ENCODE data around the gene CHKA. TPM values are rescaled to one million over a fixed set of nuclear protein-coding genes. Genes with fewer than 3 reads are reported as not detected.

Gene CHKA
- total RNA-seq: 10 to 100 TPM; 15.8 to 16.7 TPM

DNA sequence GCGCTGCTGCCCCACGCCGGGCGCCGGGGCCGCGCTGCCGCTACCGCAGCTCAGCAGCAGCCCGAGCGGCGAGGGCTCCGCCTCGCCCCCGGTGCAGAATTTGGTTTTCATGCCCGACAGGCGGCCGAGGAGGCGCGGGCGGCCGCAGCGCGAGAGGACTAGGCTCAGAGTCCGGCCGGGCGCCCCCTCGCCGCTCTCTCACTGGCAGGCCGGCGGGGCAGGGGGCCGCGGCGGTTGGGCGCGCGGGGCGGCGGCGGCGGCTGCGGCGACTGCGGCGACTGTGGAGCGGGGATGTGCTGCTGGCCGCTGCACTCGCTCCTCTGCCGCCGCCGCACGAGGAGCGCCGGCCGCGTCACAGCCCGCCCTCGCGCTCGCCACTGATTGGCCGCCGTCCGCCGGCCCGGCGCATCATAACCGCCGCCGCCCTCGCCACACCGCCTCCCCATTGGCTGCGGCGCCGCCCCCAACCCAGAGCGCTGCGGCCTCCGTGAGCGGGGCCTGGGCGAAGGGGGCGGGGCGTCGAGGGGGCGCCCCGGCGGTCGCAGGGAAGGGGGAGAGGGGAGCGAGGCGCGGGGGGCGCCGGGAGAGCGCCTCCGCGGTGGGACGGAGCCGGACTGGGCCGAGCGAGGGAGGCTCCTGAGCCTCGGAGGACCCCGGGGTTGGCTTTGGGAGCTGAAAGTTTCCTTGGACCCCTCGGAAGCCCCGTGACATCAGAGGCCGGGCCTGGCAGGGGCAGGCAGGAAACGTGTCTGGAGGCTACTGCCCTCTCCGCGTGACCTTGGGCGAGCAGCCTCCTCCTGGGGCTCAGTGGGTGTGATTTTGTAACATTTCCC lies at the start of gene CHKA:
TSS of gene CHKA (minus strand) at position 322 of the 833 bp plus-strand sequence. CDS start at position 111, 211 bp downstream.
- H3K4me1 Mint-ChIP-seq (ENCODE audit: low read depth): peaks cover 26% of the 10 kb centered on the region
- peak; percentile 91 for DNase-seq
- H3K36me3 Mint-ChIP-seq (ENCODE audit: low read depth): peaks cover 10% of the 10 kb centered on the region
- no peaks in the 10 kb centered on the region for H3K27me3 Mint-ChIP-seq
- ChIA-PET CTCF (no interaction called here), POLR2A (interaction anchor here (0.6 to 1.6 kb wide), 2 partner anchors 18 to 21 kb away, joined by 3 to 5 read pairs; no protein-coding TSS in a partner anchor)
- ATAC-seq: peak; percentile 94
- peak within 1 kb of the TSS; percentile 82 for H3K4me3 Mint-ChIP-seq
- TF ChIP-seq, protein P1, sequence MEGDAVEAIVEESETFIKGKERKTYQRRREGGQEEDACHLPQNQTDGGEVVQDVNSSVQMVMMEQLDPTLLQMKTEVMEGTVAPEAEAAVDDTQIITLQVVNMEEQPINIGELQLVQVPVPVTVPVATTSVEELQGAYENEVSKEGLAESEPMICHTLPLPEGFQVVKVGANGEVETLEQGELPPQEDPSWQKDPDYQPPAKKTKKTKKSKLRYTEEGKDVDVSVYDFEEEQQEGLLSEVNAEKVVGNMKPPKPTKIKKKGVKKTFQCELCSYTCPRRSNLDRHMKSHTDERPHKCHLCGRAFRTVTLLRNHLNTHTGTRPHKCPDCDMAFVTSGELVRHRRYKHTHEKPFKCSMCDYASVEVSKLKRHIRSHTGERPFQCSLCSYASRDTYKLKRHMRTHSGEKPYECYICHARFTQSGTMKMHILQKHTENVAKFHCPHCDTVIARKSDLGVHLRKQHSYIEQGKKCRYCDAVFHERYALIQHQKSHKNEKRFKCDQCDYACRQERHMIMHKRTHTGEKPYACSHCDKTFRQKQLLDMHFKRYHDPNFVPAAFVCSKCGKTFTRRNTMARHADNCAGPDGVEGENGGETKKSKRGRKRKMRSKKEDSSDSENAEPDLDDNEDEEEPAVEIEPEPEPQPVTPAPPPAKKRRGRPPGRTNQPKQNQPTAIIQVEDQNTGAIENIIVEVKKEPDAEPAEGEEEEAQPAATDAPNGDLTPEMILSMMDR (IDR thresholded peaks at IDR 0.05): no peak
- peak within 1 kb of the TSS; percentile 92 for H3K27ac Mint-ChIP-seq
- intact Hi-C loops (cut with micrococcal nuclease): no loop called here
- no peaks in the 10 kb centered on the region for H3K9me3 Mint-ChIP-seq

DNA sequence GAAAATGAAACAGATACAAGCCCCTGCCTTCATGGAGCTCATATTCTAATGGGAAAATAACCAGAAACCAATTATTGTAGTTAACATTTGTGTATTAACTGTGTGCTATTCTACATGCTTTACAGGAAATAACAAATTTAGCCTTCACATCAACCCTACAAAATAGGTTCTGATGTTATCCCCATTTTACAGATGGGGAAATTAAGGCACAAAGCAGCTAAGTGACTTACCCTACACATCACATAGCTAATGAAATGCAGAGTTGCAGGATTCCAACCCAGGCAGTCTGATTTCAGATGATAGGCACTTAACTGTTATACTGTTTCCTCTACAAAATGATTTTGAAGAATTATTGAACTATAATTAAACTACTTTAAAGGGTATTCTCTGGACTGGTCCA lies 48.3 kb upstream of the CHKA start:
- Mint-ChIP-seq H3K9me3 (no peaks in the 10 kb centered on the region), H3K4me3 (no peak overlapping the region), H3K27ac (no peak overlapping the region), H3K36me3 (ENCODE audit: low read depth) (peaks cover 21% of the 10 kb centered on the region), H3K4me1 (ENCODE audit: low read depth) (no peaks in the 10 kb centered on the region), H3K27me3 (no peaks in the 10 kb centered on the region)
- ATAC-seq (no peak), DNase-seq (no peak)
- intact Hi-C loops (cut with micrococcal nuclease): no loop called here
- POLR2A ChIA-PET: no interaction called here
- TF ChIP-seq, protein P1 (IDR thresholded peaks at IDR 0.05): no peak
- CTCF ChIA-PET: interaction anchor here (1.4 kb wide), 1 partner anchor 13 kb away, joined by 3 read pairs; no protein-coding TSS in a partner anchor

DNA sequence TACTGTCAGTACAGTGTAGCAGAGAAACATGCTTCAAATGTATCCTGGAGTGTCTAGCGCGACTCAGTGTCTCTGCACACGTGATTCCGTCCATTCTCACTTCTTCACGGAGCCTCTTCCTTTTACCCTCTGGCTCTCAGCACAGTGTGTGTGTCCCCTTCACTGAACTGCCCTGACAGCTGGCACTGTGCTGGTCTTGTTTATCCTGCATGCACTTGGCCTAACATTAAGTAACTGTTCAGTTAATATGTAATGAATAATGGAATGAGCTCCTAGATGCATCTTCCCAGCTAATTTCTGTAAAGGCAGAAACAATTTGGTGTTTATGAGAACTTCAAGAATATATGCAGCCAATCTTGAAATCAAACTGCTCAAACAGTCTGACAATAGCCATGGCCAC lies 47.5 kb upstream of the CHKA start:
- H3K4me1 Mint-ChIP-seq (ENCODE audit: low read depth): peaks cover 2% of the 10 kb centered on the region
- no peak overlapping the region for H3K4me3 Mint-ChIP-seq
- peaks cover 19% of the 10 kb centered on the region for H3K36me3 Mint-ChIP-seq (ENCODE audit: low read depth)
- ChIA-PET POLR2A (no interaction called here), CTCF (interaction anchor here (1.4 kb wide), 1 partner anchor 12 kb away, joined by 3 read pairs; no protein-coding TSS in a partner anchor)
- TF ChIP-seq, protein P1 (IDR thresholded peaks at IDR 0.05): no peak
- DNase-seq (no peak), ATAC-seq (no peak)
- no peaks in the 10 kb centered on the region for H3K27me3 Mint-ChIP-seq
- no peaks in the 10 kb centered on the region for H3K9me3 Mint-ChIP-seq
- intact Hi-C loops (cut with micrococcal nuclease): no loop called here
- no peak overlapping the region for H3K27ac Mint-ChIP-seq

DNA sequence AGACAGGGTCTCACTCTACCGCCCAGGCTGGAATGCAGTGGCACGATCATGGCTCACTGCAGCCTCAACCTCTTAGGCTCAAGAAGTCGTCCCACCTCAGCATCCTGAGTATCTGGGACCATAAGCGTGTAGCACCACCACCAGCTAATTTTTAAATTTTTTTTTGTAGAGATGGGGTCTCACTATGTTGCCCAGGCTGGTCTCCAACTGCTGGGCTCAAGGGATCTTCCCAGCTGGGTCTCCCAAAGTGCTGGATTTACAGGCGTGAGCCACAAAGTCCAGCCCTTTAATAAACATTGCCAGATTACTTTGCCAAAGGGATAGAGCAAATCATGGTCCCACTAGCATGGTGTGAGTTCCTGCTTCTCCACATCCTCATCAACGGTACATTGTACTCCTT lies 46.3 kb upstream of the CHKA start:
- Mint-ChIP-seq H3K9me3 (no peaks in the 10 kb centered on the region), H3K4me1 (ENCODE audit: low read depth) (peaks cover 2% of the 10 kb centered on the region), H3K36me3 (ENCODE audit: low read depth) (peaks cover 19% of the 10 kb centered on the region), H3K27ac (no peak overlapping the region), H3K27me3 (no peaks in the 10 kb centered on the region), H3K4me3 (no peak overlapping the region)
- CTCF ChIA-PET: no interaction called here
- no peak for ATAC-seq
- TF ChIP-seq, protein P1 (IDR thresholded peaks at IDR 0.05): no peak
- POLR2A ChIA-PET: no interaction called here
- no peak for DNase-seq
- intact Hi-C loops (cut with micrococcal nuclease): no loop called here

DNA sequence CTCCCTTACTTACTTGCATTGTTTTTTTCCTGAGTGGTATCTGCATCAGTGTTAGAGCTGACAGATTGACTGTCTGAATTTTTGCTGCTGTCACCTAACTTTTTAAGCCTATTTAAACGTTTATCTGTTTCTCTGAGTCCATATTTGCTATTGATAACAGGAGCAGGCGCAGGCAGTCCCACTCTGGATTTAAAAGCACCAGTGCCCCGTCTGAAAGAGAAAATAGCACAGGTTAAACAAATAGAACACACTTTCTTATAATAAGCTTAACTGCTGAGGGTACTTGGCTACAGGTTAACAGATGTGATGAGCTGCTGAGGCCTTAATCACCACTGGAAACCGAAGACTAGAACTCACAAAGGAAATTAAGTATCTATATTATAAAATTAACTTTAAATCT lies 45.8 kb upstream of the CHKA start:
- peaks cover 2% of the 10 kb centered on the region for H3K4me1 Mint-ChIP-seq (ENCODE audit: low read depth)
- TF ChIP-seq, protein P1 (IDR thresholded peaks at IDR 0.05): no peak
- no peak overlapping the region for H3K27ac Mint-ChIP-seq
- CTCF ChIA-PET: no interaction called here
- intact Hi-C loops (cut with micrococcal nuclease): no loop called here
- H3K9me3 Mint-ChIP-seq: no peaks in the 10 kb centered on the region
- peaks cover 19% of the 10 kb centered on the region for H3K36me3 Mint-ChIP-seq (ENCODE audit: low read depth)
- no peak for DNase-seq
- POLR2A ChIA-PET: interaction anchor here (1.0 kb wide), 1 partner anchor 13 kb away, joined by 3 read pairs; no protein-coding TSS in a partner anchor
- no peak for ATAC-seq
- no peaks in the 10 kb centered on the region for H3K27me3 Mint-ChIP-seq
- H3K4me3 Mint-ChIP-seq: no peak overlapping the region
